Measurements from ENCODE around the gene CLSTN1. TPM values are rescaled to one million over a fixed set of nuclear protein-coding genes. Genes with fewer than 3 reads are reported as not detected.
A peak's percentile ranks its signal among the peaks of the same experiment; 100 is the strongest.
"Not testable (repeated sequence)": the region's sequence is repeated elsewhere in the genome, so short reads cannot be mapped to it uniquely, and the experiment has no call there.

Gene CLSTN1
- total RNA-seq, 1 donor from 2014 or later = 48.6 TPM

DNA sequence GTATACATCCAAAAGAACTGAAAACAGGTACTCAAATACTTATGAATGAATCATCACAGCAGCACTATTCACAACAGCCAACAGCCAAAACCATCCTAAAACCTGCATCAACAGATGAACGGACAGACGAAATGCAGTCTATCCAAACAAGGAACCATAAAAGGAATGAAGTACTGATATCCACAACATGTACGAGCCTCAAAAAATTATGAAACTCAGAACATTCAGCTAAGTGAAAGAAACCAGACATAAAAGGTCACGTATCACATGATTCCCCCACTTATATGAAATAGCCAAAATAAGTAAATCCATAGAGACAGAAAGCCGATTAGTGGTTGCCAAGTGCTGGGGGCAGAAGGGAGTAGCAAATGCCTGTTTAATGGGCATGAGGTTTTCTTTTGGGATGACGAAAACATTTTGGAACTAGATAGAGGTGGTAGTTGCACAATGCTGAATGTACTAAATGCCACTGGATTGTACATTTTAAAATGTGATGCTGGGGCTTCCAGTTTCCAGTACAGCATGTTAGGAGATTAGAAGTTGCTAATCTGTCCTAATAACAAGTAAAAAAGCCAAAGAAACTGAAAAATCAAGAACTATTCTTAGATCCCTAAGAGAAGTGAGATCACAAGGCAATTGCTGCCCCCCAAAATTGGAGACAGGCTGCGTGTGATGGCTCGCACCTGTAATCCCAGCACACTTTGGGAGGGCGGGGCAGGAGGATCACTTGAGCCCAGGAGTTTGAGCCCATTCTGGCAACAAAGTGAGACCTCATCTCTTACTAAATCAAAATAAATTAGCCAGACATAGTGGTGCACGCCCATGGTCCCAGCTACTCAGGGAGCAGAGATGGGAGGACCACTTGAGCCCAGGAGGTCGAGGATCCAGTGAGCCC lies 25.3 kb downstream of the CLSTN1 start:
- no peak for DNase-seq (ENCODE audit: low read depth in 2 of 2)

DNA sequence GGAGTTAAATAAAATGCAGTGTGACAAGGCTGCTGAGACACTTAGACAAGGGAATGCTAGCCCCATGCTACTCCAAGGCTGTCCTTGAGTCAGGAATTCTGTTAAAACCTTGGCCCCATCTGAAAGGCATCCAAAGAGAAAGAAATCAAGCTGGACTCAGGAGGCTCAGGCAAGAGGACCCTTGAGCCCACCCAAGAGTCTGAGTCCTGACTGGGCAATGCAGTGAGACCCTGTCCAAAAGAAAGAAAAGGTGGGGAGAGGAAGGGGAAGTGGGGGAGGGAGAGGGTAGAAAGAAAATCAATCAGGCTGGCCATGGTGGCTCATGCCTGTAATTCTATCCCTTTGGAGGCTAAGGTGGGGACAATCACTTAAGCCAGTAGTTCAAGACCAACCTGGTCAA lies 26.7 kb downstream of the CLSTN1 start:
- DNase-seq (ENCODE audit: low read depth in 2 of 2) = no peak

DNA sequence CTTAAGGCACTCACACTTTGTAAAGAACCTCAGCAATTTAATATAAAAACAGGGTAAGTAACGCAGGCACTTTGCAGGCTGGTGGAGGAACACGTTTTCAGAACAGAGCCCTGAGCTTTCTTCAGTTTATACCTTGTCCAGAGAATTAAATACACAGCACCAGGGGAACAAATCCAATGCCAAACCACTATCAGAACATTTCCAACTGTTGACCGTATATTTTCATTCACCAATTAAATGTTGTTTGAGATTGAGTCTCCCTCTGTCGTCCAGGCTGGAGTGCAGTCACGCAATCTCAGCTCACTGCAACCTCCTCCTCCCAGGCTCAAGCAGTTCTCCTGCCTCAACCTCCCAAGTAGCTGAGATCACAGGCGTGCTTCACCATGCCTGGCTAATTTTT lies 29.7 kb downstream of the CLSTN1 start:
- no peak for DNase-seq (ENCODE audit: low read depth in 2 of 2)

DNA sequence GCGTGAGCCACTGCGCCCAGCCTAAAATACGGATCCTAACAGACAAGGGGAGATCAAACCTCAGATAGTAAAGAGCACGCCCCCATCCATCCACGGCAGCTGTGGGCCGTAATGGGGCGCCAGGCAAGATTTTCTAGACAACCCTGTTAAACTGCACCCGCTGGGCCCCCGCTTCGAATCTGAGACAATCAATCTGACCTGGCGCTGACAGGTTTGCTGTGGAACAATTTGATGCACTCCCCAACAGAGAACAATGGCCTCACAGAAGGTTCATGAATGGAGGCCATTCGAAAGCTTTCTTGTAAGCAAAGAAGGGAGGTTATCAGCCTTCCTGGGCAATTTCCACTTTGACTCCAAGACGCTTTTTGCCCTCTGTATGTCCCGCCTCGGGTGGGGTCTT lies 30.5 kb downstream of the CLSTN1 start:
- DNase-seq (ENCODE audit: low read depth in 2 of 2) = no peak

DNA sequence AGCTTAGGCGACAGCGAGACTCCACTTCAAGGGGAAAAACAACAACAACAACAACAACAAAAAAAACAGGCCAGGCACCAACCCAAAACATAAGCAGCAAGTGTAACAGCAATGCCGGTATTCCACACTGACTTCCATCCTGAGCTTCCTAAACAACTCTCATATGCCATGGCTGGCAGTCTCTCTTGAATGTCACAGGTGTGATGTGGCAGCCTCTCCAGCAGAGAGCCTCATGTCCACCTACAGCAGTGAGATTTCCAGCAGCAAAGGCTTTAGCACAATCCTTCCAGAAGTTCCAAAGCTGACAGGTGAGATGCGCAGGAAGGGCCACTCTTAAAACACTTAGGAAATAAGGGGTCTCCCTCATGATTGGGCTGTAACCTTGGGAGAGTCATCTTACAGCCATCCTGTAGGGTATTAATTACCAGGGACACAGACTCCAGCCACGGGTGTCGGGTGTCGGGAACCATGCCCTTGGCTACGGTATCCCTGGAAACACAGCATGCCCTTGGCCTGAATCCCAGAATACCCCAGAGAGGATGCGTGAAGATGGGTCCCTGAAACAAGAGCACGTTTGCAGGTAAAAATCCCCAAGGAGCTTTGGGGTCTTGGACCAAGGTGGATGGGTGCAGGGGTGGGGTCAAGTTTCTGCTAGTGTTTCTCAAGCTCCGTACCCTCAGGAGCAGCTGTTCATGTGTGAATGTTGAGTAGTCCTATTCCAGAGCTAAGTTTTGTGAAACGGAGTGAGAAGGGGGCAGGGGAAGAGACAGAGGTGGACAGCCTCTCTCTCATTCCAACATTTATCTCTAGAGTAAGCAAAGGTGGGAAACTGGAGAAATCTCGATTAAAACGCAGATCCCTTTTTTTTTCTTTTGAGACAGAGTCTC lies 31.4 kb downstream of the CLSTN1 start:
- peak in 1 of 2 donors; percentile 19 for DNase-seq (ENCODE audit: low read depth in 2 of 2)

DNA sequence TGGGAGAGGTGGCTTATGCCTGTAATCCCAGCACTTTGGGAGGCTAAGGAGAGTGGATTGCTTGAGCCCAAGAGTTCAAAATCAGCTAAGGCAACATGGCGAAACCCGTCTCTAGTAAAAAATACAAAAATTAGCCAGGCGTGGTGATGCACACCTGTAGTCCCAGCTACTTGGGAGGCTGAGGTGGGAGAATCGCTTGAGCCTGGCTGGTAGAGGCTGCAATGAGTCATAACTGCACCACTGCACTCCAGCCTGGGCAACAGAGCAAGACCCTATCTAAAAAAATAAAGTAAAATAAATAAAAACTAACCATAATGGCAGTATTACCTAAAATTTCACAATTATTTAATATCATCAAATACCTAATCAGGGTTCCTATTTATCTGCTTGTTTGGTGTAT lies 34.1 kb downstream of the CLSTN1 start:
- not testable (repeated sequence) for DNase-seq (ENCODE audit: low read depth in 2 of 2)

DNA sequence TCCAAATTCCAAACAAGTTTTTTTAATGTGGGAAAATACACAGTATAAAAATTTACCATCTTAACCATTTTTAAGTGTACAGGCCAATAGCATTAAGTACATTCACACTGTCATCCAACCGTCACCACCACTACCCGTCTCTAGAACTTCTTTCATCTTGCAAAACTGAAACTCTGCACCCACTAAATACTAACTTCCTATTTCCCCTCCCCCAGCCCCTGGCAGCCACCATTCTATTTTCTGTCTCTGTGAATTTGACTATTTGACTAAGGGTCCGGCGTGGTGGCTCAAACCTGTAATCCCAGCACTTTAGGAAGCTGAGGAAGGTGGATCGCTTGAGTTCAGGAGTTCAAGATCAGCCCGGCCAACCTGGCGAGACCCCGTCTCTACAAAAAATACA lies 36.1 kb downstream of the CLSTN1 start:
- no peak for DNase-seq (ENCODE audit: low read depth in 2 of 2)

DNA sequence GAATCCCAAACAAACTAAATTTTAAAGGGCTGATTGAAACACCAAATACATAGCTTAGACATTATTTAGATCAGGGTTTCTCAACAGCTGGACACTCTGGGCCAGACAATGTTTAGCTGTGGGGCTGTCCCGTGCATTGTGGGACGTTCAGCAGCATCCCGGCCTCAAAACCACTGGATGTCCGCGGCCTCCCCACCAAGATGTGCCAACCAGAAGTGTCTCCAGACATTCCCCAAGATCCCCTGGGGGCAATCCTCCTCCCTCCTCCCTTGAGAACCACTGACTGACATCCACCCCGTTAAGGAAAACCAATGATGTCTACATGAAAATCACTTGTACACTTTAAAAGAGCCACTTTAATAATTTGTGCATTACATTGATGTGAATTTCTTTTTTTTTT lies 38.4 kb downstream of the CLSTN1 start:
- DNase-seq (ENCODE audit: low read depth in 2 of 2) = no peak

DNA sequence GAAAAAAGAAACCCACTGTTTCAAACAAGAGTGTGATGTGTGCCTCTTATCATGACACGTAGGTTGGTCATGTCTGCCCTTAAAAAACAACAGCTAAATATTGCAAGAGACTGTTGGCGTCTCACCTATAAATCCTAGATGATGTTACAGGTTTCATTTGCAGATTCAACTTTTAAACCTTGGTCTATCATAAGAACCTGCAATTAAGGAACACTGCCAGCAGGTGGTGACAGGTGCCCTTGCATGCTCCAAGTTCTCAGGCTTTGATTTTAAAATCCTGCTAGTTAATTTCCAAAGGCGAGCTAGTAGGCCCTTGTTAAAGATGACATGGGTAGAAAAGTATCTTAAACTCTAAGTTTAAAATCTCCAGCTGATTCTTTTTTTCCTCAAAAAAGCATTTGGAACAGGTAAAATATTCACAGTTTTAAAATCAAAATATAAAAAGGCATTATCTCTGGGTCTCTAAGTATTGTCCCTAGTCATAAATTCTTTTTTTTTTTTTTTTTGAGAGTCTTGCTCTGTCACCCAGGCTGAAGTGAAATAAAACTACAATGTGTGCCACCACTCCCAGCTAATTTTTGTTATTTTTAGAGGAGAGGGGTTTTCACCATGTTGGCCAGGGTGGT lies 39.1 kb downstream of the CLSTN1 start:
- peak; percentile 76 to 83 for DNase-seq (ENCODE audit: low read depth in 2 of 2)

DNA sequence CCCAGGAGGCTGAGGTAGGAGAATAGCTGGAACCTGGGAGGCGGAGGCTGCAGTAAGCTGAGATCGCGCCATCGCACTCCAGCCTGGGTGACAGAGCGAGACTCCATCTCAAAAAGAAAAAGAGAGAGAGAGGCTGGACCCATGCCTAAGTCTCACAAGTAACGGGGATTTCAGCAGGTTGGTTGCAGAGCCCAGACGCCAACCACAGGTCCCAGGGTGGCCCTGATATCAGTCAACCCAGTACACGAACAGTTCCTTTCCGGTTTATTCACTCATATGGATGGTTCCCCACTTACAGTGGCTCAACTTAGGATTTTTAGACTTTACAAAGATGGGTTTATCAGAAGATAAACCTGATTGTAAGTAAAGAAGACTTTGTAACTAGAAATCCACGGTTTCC lies 40.9 kb downstream of the CLSTN1 start:
- DNase-seq (ENCODE audit: low read depth in 2 of 2) = no peak

DNA sequence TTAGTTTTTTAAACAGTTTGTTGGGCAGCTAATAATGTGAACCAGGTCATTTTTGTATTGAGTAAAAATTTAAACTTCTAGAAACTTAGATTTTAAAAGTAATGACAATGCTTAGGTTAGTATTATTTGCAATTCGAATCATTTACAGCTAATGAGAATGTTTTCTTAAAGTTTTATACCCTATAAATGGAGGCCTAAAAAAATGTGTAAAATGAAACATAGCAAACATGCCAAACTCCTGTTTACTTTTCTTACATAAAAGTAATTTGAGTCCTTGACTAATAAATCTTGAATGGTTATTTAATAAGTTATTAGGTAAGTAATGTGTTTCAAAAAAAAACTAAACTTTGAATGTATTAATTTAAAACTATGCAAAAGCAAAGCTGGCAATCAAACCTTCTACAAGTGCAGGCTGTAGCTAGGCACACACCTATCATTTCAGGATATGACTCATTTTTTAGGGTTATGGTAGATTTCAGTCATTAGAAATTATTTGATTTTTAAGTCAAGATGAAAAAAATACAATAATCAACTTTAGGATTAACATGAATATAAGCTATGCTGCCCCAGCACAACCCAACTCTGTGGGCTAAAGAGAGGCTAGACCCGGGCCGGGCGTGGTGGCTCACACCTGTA lies 41.5 kb downstream of the CLSTN1 start:
- DNase-seq (ENCODE audit: low read depth in 2 of 2) = no peak

DNA sequence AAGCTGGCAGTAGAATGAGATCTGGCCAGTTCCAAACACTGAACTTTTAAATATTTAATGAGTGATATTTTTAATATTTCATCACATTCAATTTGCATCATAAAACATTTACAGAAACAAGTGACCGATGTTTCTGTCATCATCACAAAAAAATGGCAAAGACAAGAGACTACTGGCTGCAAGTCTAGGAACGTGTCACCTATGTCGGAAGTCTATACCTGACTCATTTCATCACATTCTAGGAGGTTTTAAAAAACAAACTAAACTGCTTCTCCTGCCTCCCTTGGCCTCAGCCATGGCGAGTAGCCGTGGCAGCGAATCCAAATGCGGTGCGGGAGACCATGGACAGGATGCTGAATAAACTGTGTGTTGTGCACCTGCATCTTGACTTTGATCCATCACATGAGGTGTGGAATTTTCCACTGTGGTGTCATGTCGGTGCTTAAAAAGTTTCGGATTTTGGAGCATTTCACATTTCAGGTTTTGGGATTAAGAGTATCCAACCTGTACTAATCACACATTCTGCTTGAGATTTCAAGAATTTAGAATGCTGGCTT lies 43.1 kb downstream of the CLSTN1 start:
- no peak for DNase-seq (ENCODE audit: low read depth in 2 of 2)

DNA sequence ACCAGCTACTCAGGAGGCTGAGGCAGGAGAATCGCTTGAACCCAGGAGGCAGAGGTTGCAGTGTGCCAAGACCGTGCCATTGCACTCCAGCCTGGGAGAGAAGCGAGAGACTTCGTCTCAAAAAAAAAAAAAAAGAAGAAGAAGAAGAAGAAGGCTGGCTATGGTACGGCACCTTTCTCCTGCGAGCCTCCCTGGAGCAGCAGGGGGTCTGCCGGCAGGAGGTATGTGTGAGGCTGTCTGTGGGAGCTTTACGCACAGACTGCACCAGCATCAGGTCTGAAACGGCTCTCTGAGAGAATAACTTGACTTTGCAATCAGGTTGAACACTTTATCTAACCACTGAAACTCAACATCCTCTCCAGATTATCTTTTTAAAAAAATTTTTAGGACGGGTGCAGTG lies 44.9 kb downstream of the CLSTN1 start:
- no peak for DNase-seq (ENCODE audit: low read depth in 2 of 2)

DNA sequence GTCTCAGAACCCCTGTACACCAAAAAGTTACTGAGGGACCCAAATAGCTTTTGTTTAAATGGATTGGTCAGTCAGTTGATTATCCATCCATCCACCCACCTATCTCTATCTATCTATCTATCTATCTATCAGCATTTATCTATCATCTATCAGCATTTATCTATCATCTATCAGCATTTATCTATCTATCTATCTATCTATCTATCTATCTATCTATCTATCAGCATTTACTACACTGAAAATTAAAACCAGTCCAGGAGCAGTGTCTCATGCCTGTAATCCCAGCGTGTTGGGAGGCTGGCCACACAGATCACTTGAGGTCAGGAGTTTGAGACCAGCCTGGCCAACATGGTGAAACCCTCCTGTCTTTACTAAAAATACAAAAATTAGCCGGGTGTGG lies 47.1 kb downstream of the CLSTN1 start:
- DNase-seq (ENCODE audit: low read depth in 2 of 2) = no peak

DNA sequence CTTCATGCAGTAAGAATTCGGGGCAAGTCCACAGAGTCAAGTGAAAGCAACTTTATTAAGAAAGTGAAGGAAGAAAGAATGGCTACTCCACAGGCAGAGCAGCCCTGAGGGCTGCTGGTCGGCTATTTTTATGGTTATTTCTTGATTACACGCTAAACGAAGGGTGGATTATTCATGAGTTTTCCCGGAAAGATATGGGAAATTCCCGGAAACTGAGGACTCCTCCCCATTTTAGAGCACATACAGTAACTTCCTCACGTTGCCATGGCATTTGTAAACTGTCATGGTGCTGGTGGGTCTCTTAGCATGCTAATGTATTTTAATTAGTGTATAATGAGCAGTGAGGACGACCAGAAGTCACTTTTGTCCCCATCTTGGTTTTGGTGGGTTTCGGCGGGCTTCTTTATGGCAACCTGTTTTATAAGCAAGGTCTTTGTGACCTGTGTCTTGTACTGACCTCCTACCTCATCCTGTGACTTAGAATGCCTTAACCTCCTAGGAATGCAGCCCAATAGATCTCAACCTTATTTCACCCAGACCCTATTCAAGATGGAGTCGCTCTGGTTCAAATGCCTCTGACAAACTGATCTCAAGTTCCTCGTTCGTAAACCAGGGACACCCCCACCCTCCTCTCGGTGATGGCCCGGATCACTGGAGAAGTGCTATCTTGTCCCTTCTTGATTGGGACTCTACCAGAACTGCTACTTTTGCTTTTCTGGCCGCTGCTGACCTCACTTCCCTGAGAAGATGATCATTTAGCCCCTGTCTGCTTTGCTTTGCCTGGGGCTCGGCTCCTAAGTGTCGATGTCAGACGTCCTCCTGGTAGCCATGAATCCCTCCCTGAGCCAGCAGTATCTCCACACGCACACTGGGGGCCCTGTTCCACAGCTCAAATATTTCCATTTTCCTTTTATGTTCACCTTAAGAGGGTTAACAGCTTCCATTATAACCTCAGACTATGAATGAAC lies 48.8 kb downstream of the CLSTN1 start:
- DNase-seq (ENCODE audit: low read depth in 2 of 2) = no peak

DNA sequence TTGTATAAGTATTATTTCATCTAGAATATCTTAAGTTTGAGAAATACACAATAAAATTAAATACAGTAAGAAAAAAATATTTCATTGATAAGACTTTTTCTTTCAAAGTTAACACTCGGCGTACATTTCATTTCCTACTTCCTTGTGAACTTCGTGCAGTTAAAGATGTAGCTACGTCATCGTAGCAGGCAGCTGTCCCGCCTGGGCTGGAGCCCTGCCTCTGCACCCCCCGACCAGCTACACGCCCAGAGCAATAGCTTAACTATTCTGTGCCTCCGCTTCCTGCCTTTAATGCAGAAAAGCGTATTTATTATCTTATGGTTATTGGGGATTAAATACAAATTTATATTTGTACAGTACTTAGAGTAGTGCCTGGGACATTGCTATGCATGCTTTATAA lies 53.5 kb downstream of the CLSTN1 start:
- DNase-seq (ENCODE audit: low read depth in 2 of 2) = no peak

DNA sequence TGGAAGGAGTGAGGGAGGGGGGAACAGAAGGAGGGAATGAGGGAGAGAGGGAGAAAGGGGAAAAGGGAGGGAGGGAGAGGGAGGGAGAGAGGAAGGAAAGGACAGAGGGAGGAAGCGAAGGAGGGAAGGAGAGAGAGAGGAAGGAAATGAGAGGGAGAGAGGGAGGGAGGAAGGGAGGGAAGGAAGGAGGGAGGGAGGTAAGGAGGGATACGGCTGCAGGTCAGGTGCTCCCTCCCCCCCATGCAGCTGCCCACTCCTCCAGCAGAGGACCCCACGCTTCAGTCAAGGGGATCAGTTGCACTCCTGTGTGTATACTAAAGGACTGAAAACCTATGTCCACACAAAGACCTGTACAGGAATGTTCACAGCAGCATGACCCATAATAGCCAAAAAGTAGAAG lies 54.8 kb downstream of the CLSTN1 start:
- DNase-seq (ENCODE audit: low read depth in 2 of 2) = no peak

DNA sequence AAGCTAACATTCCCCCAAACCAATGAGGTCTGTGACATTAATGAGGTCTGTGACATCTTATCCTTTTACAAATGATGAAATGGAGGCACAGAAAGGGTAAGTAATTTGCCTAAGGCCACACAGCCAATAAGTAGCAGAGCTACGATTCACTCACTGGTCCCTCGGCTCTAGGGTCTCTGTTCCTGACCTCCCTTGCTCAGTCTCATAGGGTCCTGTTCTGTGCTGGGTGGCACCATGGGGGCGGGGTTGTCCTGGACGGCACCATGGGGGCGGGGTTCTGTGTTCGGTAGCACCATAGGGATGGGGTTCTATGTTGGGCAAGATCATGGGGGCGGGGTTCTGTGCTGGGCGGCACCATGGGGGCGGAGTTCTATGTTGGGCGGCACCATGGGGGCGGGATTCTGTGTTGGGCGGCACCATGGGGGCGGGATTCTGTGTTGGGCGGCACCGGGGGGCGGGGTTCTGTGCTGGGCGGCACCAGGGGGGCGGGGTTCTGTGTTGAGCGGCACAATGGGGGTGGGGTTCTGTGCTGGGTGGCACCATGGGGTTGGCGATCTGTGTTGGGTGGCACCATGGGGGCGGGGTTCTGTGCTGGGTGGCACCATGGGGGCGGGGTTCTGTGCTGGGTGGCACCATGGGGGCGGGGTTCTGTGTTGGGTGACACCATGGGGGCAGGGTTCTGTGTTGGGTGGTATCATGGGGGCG lies 55.6 kb downstream of the CLSTN1 start:
- no peak for DNase-seq (ENCODE audit: low read depth in 2 of 2)

DNA sequence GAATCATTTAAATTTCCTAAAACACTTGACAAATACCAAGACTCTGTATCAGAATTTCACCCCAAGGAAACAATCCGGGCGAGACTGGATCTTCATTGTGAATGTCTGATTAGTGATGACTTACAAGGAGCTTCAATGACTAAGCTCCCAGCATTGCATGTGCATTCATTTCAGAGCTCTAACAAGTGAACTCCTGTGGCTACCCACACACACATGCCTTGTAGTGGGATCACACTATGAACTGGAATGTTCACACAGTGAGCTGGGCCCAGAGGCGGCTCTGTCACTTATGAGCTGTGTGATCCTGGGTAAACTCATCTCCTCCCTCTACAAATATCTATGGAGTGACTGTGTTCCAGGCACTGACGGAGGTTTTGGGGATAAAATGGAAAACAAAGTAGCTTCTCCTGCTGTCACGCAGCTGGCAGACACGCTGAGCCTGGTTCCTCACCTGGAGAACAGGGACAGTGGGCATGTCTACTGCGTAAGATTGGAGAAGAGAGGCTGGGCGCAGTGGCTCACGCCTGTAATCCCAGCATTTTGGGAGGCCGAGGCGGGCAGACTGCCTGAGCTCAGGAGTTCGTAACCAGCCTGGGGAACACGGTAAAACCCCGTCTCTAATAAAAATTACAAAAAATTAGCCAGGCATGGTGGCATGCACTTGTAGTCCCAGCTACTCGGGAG lies 56.9 kb downstream of the CLSTN1 start:
- peak in 1 of 2 donors; percentile 87 for DNase-seq (ENCODE audit: low read depth in 2 of 2)
